HepG2 (cell line): Measurements from ENCODE around the gene NUDT8. TPM values are rescaled to one million over a fixed set of nuclear protein-coding genes. Genes with fewer than 3 reads are reported as not detected.

Experiments
- ATAC-seq: fragments of 200-7000 bp; cut with Tn5 transposase; 3 replicates; pipeline ENCODE4 v1.9.1; 2020; ENCODE audit warnings: mild to moderate bottlenecking, moderate library complexity
- BruUV-seq: library from RNA; stranded (reverse); fragments of 400-500 nt; replicated peaks from 2 replicates; lab custom pipeline; 2021; lab: Mats Ljungman, UMichigan
- CTCF ChIA-PET: fragments of 300-600 bp; formaldehyde crosslinking; extraction: SDS; loops from one replicate; lab custom pipeline; 2021; ENCODE audit warnings: low total read pairs, inconsistent platforms, low intra/inter-chr PET ratio; lab: Yijun Ruan, JAX
- POLR2A ChIA-PET: fragments of 350-600 bp; sonication (Branson Sonifier 250); formaldehyde crosslinking; loops from one replicate; lab custom pipeline; 2020; ENCODE audit warnings: antibody characterized with exemption, inconsistent platforms; lab: Yijun Ruan, JAX
- DNase-seq: peaks from one replicate; pipeline ENCODE4 v3.0.0-alpha.2; 2015; ENCODE audit warnings: low spot score
- FAIRE-seq: peaks from 3 replicates; lab custom pipeline; 2011; peaks lifted over from hg19 to GRCh38; lab: Jason Lieb, UNC
- H2AFZ ChIP-seq: one replicate; pipeline ENCODE4 v1.6.1; 2011; ENCODE audit warnings: low read length, inconsistent platforms
- H3K27ac ChIP-seq: fragments of 300-600 bp; 3 replicates; pipeline ENCODE4 v1.8.0; 2011; ENCODE audit warnings: mixed run types, mild to moderate bottlenecking, mixed read lengths, low read length, inconsistent platforms; ENCODE audit not compliant: insufficient read depth; ENCODE audit errors: extremely low read length
- H3K27me3 ChIP-seq, 2 experiments: fragments of 200-600 bp in 1 of 2; 2 replicates in 1 of 2; 3 replicates in 1 of 2; pipeline versions ENCODE4 v1.6.0 to v1.8.0; 2011; ENCODE audit warnings: low read length in 2 of 2, mild to moderate bottlenecking in 2 of 2, moderate library complexity in 2 of 2, inconsistent platforms in 1 of 2; ENCODE audit not compliant: insufficient read depth in 2 of 2, control insufficient read depth in 1 of 2
- H3K36me3 ChIP-seq, 2 experiments: fragments of 200-600 bp in 1 of 2; replicated peaks in 1 of 2; 2 replicates in 1 of 2; 3 replicates in 1 of 2; pipeline versions ENCODE4 v1.5.1 to v1.8.0; 2011; ENCODE audit warnings: low read length in 2 of 2, inconsistent platforms in 1 of 2; ENCODE audit not compliant: insufficient read depth in 2 of 2, control insufficient read depth in 1 of 2
- H3K4me1 ChIP-seq: 2 replicates; pipeline ENCODE4 v1.5.1; 2012; ENCODE audit warnings: low read length, inconsistent platforms; ENCODE audit not compliant: insufficient read depth
- H3K4me2 ChIP-seq: 2 replicates; pipeline ENCODE4 v1.6.0; 2011; ENCODE audit warnings: low read depth, low read length, inconsistent platforms
- H3K4me3 ChIP-seq, 3 experiments: fragments of 200-600 bp in 1 of 3; sonication (generic), shearing (Covaris generic) in 1 of 3; replicated peaks in 1 of 3; 2 replicates each; pipeline ENCODE4 v1.5.1; 2011 to 2016; ENCODE audit warnings: low read length in 3 of 3, inconsistent platforms in 2 of 3, low read depth in 2 of 3, mild to moderate bottlenecking in 2 of 3, control low read depth in 1 of 3, mixed read lengths in 1 of 3; ENCODE audit not compliant: insufficient read depth in 1 of 3
- H3K79me2 ChIP-seq: one replicate; pipeline ENCODE4 v1.6.1; 2011; ENCODE audit warnings: low read length, inconsistent platforms; ENCODE audit not compliant: insufficient read depth
- H3K9ac ChIP-seq: 2 replicates; pipeline ENCODE4 v1.6.0; 2011; ENCODE audit warnings: mild to moderate bottlenecking, low read depth, low read length, inconsistent platforms; ENCODE audit not compliant: insufficient read depth
- H3K9me3 ChIP-seq: 2 replicates; pipeline ENCODE4 v1.5.1; 2012; ENCODE audit warnings: mild to moderate bottlenecking, low read length
- H4K20me1 ChIP-seq: 2 replicates; pipeline ENCODE4 v1.6.0; 2011; ENCODE audit warnings: inconsistent platforms, mild to moderate bottlenecking, low read length, moderate library complexity; ENCODE audit not compliant: insufficient read depth
- AGO2 ChIP-seq: fragments of 200-400 bp; formaldehyde crosslinking; optimal IDR thresholded peaks from 2 replicates; pipeline ENCODE3; 2017; ENCODE audit warnings: mild to moderate bottlenecking, low read depth, low read length, moderate library complexity
- CEBPB ChIP-seq: IDR thresholded peaks from 2 replicates; pipeline ENCODE4 v1.6.1; 2011; ENCODE audit warnings: low read depth, low read length, improper control_type of control experiment, borderline replicate concordance
- FOXC1 ChIP-seq: sonication (generic); formaldehyde crosslinking; IDR thresholded peaks from 2 replicates; pipeline ENCODE4 v1.8.0; 2022; ENCODE audit warnings: mild to moderate bottlenecking, missing genetic modification reagents, borderline replicate concordance
- IRF1 ChIP-seq: sonication (generic); formaldehyde crosslinking; IDR thresholded peaks from 2 replicates; pipeline ENCODE4 v1.4.0; 2020; ENCODE audit warnings: low read depth, mild to moderate bottlenecking, missing genetic modification reagents
- MTA1 ChIP-seq: sonication (generic); formaldehyde crosslinking; IDR thresholded peaks from 2 replicates; pipeline ENCODE4 v1.4.0; 2020; ENCODE audit warnings: missing genetic modification reagents, mild to moderate bottlenecking, borderline replicate concordance
- SNAI1 ChIP-seq: sonication (generic); formaldehyde crosslinking; IDR thresholded peaks from 2 replicates; pipeline ENCODE4 v1.5.0; 2020; ENCODE audit warnings: mild to moderate bottlenecking, missing genetic modification reagents, borderline replicate concordance
- TCF7L2 ChIP-seq: IDR thresholded peaks from 2 replicates; pipeline ENCODE4 v1.6.1; 2011; ENCODE audit warnings: mild to moderate bottlenecking, low read depth, low read length, moderate library complexity
- ZFP36L2 ChIP-seq: sonication (generic); formaldehyde crosslinking; IDR thresholded peaks from 2 replicates; pipeline ENCODE4 v1.4.0; 2020; ENCODE audit warnings: missing genetic modification reagents
- ZNF101 ChIP-seq: sonication (generic); formaldehyde crosslinking; IDR thresholded peaks from 2 replicates; pipeline ENCODE4 v1.4.0; 2020; ENCODE audit warnings: mild to moderate bottlenecking, low read depth, missing genetic modification reagents, borderline replicate concordance
- ZNF333 ChIP-seq: sonication (generic); formaldehyde crosslinking; IDR thresholded peaks from 2 replicates; pipeline ENCODE4 v1.4.0; 2020; ENCODE audit warnings: mild to moderate bottlenecking, missing genetic modification reagents, borderline replicate concordance
- ZNF33B ChIP-seq: sonication (generic); formaldehyde crosslinking; IDR thresholded peaks from 2 replicates; pipeline ENCODE4 v1.5.1; 2020; ENCODE audit warnings: mild to moderate bottlenecking, missing genetic modification reagents
- ZNF552 ChIP-seq: sonication (generic); formaldehyde crosslinking; IDR thresholded peaks from 2 replicates; pipeline ENCODE4 v1.9.0; 2022; ENCODE audit warnings: missing genetic modification reagents, mild to moderate bottlenecking, borderline replicate concordance
- ZNF839 ChIP-seq: sonication (generic); formaldehyde crosslinking; IDR thresholded peaks from 2 replicates; pipeline ENCODE4 v1.4.0; 2020; ENCODE audit warnings: missing genetic modification reagents, mild to moderate bottlenecking, borderline replicate concordance
- ZZZ3 ChIP-seq: sonication (generic); formaldehyde crosslinking; IDR thresholded peaks from 2 replicates; pipeline ENCODE4 v1.4.0; 2020; ENCODE audit warnings: missing genetic modification reagents, mild to moderate bottlenecking, borderline replicate concordance
- WGBS: methylation state at CpG from one replicate; pipeline ENCODE4 v1.1.6; 2017; ENCODE audit warnings: low lambda C conversion rate; 5-methylcytosine and 5-hydroxymethylcytosine counted together
- in situ Hi-C: cut with HindIII; loops from 2 replicates; pipeline ENCODE4 v1.10.0; 2017; ENCODE audit warnings: low pct_unique_long_range_greater_than_20kb; ENCODE audit not compliant: extremely low pct_ligation_motif_present
- intact Hi-C: fragments of 100-400 bp; cut with micrococcal nuclease; formaldehyde crosslinking; loops from one replicate; pipeline ENCODE4 v1.10.0; 2022; ENCODE audit not compliant: unreplicated experiment
- polyA plus RNA-seq, 8 experiments: library from polyadenylated mRNA; depleted of rRNA in 3 of 8; stranded (reverse) in 7 of 8; unstranded in 1 of 8; fragments of >200 nt; fragmentation: Illumina TruSeq in 4 of 8; extraction: Trizol in 4 of 8; gene quantifications; 2 replicates each; pipeline versions ENCODE4 v1.2.1 to v1.2.3, GENCODE V29; 2011 to 2016; ENCODE audit warnings: low read depth in 4 of 8, missing spikeins in 1 of 8, mixed read lengths in 1 of 8; ENCODE audit not compliant: insufficient read depth in 1 of 8
- total RNA-seq, 5 experiments: library from RNA; depleted of rRNA; stranded (reverse); fragments of >200 nt; fragmentation: Illumina TruSeq; extraction: Trizol; gene quantifications; 2 replicates each; pipeline ENCODE4 v1.2.3, GENCODE V29; 2016; ENCODE audit warnings: low read depth in 1 of 5
- TF ChIP-seq, protein P1 (sequence below): sonication (generic); formaldehyde crosslinking; IDR thresholded peaks from 2 replicates; pipeline ENCODE4 v1.4.0; 2020; ENCODE audit warnings: missing genetic modification reagents; ENCODE audit errors: not compliant biosample characterization

Gene NUDT8
- total and polyA plus RNA-seq, 2 of the 13 experiments (the other 11 are each of a cell fraction or from before 2014, with no cell fraction given): 6.7 to 25.8 TPM

- no peak overlapping the region for H3K4me2 ChIP-seq
- no peaks in the 10 kb centered on the region for H3K36me3 ChIP-seq
- in situ Hi-C loops: loop anchor here (25.0 kb wide), 1 partner anchor 117 kb away; no protein-coding TSS in a partner anchor
- FAIRE-seq (no peak), DNase-seq (no peak)
- CTCF ChIA-PET: no interaction called here
- no peak for TF ChIP-seq TCF7L2
- TF ChIP-seq ZNF839 (CRISPR knock-in tag): no peak
- TF ChIP-seq MTA1: no peak
- TF ChIP-seq ZNF552 (CRISPR knock-in tag): no peak
- no peak for TF ChIP-seq ZZZ3
- TF ChIP-seq ZNF101 (CRISPR knock-in tag): no peak
- TF ChIP-seq, protein P1, sequence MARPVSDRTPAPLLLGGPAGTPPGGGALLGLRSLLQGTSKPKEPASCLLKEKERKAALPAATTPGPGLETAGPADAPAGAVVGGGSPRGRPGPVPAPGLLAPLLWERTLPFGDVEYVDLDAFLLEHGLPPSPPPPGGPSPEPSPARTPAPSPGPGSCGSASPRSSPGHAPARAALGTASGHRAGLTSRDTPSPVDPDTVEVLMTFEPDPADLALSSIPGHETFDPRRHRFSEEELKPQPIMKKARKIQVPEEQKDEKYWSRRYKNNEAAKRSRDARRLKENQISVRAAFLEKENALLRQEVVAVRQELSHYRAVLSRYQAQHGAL (CRISPR knock-in tag): no peak
- TF ChIP-seq ZNF33B (CRISPR knock-in tag): no peak
- no peak for TF ChIP-seq IRF1 (CRISPR knock-in tag)
- TF ChIP-seq AGO2: no peak
- no peak for TF ChIP-seq FOXC1
- no peak for TF ChIP-seq ZFP36L2 (CRISPR knock-in tag)
- no peak for TF ChIP-seq ZNF333
- no peak for TF ChIP-seq CEBPB
- TF ChIP-seq SNAI1 (CRISPR knock-in tag): no peak
- TF ChIP-seq, all 625 proteins: peak for 0
- no peak for ATAC-seq
- H3K4me3 ChIP-seq: no peak overlapping the region
- H3K27me3 ChIP-seq: peaks cover 2 to 22% of the 10 kb centered on the region in 2 experiments; a peak in 3 of 5 replicates
- H3K79me2 ChIP-seq: no peaks in the 10 kb centered on the region
- H4K20me1 ChIP-seq: no peaks in the 10 kb centered on the region
- no peak overlapping the region for H2AFZ ChIP-seq
- POLR2A ChIA-PET: no interaction called here
- no TSS peak for BruUV-seq
- no peak overlapping the region for H3K27ac ChIP-seq
- no peaks in the 10 kb centered on the region for H3K4me1 ChIP-seq
- H3K9ac ChIP-seq: no peak overlapping the region
- intact Hi-C loops: no loop called here
- H3K9me3 ChIP-seq: no peaks in the 10 kb centered on the region
- 10% methylated on average over 4 of the region's 23 CpGs for WGBS
These were observed 40.8 kb upstream of the NUDT8 start for GRCh38 chr11:67670316-67671210.
